ENCODE measurements around the gene MON1B.
"Not testable (repeated sequence)": the region's sequence is repeated elsewhere in the genome, so short reads cannot be mapped to it uniquely, and the experiment has no call there.

Gene MON1B

DNA sequence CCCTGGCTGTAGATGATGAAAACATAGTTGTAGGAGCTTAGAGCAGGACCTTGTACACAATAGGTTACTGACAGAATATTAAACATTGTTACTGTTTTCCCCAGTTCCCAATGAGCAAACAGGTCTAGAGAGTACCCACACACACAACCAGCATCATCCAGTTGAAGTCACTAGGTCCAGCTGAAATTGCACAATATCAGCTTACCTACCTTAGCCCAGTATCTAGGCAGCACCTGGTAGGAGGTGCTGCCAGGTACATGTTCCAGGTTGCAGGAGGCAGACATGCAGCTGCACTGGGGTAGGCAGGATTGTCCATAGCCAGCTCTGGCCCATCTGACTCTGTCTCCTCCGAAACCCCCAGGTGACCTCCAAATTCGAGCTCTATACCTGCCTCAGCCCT is 6.8 kb downstream of the MON1B start:
- DNase-seq (ENCODE audit: low spot score) = no peak

GRCh38 chr16:77199211-77199610 is 8.2 kb downstream of the MON1B start, which contains the start of gene SYCE1L:
SYCE1L (plus strand) TSS chr16:77199408; CDS start chr16:77199452, 44 bp downstream.
- no peak for DNase-seq (ENCODE audit: low spot score)

GRCh38 chr16:77206533-77206932 is 15.5 kb downstream of the MON1B start:
- no peak for DNase-seq (ENCODE audit: low spot score)

- no peak for DNase-seq (ENCODE audit: low spot score)
These were observed 16.0 kb downstream of the MON1B start for GRCh38 chr16:77207030-77207429.

DNA sequence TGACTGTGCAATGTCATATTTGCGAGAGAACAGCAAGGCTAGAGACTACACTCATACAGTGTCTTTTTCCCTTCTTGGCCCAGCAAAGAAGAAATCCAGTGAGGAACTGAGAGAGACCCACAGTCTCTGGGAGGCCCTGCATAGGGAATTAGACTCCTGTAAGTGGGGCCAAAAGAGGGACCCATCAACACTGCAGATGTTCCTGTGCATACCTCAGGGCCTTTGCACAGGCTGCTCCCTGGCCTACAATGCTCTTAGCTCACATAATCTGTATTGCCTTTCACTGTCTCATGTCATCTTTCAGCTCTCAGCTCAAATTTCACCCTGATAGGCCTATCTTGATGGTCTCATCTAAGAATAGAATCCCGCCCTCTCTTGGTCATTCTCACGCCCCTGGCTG is 17.4 kb downstream of the MON1B start:
- no peak for DNase-seq (ENCODE audit: low spot score)

DNA sequence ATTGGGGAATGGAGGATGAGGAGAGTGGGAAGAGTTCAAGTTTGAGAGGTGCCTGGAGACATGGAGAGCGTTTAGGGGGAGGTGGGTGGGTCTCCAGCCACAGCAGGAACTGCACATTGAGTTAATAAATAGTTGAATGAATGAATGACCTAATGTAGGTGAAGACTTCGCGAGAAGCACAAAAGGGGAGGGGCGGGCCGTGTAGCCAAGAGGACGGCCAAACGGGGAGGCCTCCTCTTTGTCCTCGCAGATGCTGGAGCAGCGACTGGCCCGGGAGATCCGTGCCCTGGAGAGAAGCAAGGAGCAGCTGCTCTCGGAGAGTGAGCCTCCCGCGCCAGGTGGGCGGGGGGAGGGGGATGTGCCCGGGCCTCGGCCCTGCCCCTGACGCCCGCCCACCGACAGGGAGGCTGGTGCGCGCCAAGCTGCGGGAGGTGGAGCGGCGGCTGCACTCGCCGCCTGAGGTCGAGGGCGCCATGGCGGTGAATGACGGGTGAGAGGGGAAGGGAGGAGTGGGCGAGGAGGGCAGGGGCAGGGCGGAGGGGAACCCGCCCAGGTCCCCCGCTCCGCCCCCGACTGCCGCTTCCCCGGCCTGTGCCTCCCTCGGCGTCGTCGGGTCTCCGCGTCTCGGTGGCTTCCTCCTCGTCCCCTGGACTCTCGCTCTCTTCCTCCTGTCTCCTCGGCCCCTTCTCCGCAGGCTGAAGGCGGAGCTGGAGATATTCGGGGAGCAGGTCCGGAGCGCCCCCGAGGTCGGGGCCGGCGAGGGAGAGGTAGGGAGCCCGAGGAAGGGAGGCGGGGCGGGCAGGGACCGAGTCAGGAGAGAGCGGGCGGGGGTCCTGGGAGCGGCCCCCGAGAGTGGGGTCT is 21.1 kb downstream of the MON1B start:
- DNase-seq (ENCODE audit: low spot score) = no peak

GRCh38 chr16:77212741-77213541 is 22.0 kb downstream of the MON1B start:
- DNase-seq (ENCODE audit: low spot score) = no peak

DNA sequence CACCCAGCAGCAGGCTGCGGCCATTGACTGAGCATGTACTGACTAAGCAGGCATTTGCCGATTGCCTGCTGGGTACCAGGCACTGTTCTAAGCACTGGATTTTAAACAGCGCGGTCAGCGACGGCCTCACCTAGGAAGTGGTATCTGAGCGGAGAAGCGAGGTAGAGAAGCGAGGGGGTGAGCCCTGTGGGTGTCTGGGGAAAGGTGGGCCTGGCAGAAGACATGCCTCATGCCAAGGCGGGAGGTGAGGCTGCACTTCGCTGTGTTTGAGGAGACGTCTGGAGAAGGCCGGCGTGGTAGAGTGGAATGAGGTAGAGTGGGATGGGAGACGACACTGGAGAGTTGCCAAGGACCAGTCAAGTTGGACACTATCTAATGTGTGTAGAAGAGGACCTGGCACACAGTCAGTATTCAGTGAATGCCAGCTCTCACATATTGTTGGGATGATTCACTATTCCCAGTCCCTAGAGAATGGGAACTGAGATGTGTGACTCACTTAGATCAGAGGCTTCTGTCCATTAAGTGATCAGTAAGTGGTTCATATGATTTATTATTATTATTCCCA is 22.6 kb downstream of the MON1B start:
- DNase-seq (ENCODE audit: low spot score) = no peak

DNA sequence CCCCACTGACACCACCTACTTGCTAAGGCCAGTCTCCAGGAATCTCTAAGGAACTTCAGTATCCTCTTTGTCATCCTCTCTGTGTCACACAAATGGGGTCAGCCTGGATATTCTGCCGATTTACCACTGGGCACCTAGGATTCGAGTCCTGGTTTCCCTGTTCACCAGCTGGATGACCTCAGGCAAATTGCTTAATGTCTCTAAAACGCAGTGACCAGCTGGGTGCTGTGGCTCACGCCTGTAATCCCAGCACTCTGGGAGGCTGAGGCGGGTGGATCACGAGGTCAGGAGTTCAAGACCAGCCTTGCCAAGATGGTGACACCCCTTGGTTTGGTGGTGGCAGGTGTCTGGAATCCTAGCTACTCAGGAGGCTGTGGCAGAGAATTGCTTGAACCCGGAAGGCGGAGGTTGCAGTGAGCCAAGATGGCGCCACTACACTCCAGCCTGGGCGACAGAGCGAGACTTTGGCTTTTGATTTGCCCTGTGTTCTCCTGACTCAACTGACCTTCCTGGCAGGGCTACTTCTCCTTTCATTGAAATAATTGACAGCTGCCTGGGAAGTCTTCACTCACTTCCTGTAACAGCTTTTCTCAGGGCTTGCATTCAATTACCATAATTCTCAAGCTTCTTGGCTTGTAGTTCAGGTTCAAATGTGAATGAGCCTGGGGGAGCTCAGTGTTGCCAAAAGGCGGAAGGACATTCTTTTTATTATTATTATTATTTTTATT is 23.6 kb downstream of the MON1B start:
- no peak for DNase-seq (ENCODE audit: low spot score)

DNA sequence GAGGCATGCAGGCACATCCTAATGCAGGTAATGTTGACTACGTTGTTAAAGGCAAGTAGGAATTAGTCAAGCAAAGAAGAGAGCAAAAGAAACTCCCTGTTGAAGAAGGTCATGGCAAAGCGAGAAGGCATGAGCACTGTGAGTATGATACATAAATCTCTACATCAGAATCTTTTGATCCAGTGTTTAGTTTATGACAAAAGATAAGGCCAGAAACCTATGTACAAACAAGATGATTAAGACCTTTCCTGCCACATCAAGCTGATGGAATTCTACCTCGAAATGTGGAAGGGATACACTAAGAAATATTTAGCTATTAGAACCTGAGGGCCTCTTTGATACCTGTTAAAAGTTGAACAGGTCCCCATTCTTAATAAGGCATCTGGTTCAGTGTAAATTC is 28.4 kb downstream of the MON1B start:
- no peak for DNase-seq (ENCODE audit: low spot score)

DNA sequence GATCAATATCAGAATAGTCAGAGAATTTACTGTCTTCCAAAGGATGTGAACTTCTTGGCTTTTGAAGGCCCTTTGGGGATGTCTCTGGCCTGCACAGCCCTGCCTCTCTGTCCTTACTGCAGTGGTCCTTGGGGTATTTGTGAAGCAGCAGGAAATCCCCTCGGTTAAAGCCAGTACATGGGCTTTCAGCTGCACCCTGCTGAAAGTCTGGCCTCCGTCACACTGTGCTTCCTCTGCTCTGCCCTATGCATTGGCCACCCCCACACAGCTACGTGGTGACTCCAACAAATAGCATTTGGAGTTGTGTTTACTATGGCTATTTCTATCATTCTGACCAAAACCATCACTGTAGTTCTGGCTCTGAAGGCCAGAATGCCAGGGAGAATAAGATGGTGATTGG is 29.4 kb downstream of the MON1B start:
- no peak for DNase-seq (ENCODE audit: low spot score)

DNA sequence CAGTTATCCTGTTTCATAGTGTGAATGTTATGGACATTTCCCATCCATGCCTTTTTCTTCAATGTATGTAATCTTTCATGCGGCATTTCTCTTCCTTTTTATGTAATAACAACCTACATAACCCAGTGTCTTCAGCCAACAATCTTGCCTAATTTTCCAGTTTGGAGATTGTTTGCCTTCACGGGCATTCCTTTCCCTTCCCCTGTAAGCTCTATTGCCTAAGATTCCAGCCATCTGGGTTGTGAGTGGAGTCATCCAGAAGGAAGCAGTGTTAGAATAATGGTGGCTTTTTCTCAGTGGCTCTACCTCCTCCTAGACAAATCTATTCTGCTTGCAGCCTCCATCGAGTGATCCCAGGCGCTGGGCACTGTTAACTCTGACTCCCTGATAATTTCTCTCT is 30.5 kb downstream of the MON1B start:
- DNase-seq (ENCODE audit: low spot score) = no peak

DNA sequence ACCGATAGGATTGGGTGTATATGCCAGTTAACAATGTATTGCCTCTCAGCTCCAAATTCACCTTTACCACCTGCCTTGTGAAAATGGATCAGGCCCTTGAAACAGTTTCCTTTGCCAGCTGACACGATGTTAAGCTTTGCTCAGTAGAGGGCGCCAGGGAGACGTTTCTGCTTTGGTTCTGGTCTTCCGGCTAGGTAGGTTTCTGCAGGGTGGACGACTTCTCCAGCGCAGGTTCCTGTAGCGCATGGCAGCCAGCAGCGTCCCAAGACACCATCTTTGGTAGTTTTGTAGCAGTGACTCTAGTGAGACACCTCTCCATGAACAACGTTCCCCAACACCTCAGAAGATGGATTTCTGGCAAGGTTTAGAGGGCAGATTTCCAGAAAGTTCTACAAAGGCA is 32.2 kb downstream of the MON1B start:
- DNase-seq (ENCODE audit: low spot score) = no peak

DNA sequence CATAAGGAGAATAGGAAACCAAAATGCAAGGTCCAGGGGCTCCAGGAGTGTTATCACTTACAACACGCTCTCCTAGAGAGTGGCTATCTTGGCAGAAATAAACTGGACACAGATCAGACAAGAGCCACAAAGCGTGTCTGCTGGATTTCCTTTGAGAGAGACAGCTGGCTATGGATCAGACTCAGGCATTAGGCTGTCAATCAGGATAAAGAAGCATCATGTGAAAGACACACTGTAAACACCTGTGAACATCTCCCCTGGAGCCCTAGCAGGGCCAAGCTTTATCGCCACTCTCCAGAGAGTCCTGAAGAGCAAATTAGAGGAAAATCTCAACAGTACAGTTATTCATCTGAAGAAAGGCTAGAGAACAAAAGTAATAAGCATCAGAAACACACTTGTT is 34.2 kb downstream of the MON1B start:
- DNase-seq (ENCODE audit: low spot score) = no peak

- DNase-seq (ENCODE audit: low spot score) = no peak
These were observed 36.8 kb downstream of the MON1B start for GRCh38 chr16:77227745-77228144.

DNA sequence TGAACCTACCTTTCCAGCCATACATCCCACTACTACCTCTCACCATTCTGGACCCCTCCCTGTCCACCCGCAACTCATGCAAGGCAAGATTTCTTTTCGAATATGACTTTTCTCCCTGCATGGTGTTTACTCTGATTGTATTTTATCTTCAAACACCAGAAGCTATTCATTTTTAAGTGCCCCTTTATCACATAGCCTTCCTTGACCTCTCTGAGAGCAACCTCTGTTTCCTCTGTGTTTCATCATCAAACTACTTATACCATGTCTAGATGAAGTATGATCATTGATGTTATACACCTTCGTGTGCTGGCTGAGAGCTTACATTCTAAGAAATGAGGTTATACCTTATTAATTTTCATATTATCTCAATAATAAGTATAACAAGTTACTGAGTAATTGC is 40.1 kb downstream of the MON1B start:
- DNase-seq (ENCODE audit: low spot score) = no peak

- DNase-seq (ENCODE audit: low spot score) = no peak
These were observed 43.0 kb downstream of the MON1B start for GRCh38 chr16:77233799-77234519.

- no peak for DNase-seq (ENCODE audit: low spot score)
These were observed 43.6 kb downstream of the MON1B start for GRCh38 chr16:77234611-77235010.

GRCh38 chr16:77236063-77236511 is 45.1 kb downstream of the MON1B start:
- peak; percentile 82 for DNase-seq (ENCODE audit: low spot score)

GRCh38 chr16:77238593-77238992 is 47.6 kb downstream of the MON1B start:
- no peak for DNase-seq (ENCODE audit: low spot score)

- not testable (repeated sequence) for DNase-seq (ENCODE audit: low spot score)
These were observed 51.5 kb downstream of the MON1B start for GRCh38 chr16:77242471-77242870.

Measured in globus pallidus (tissue), 1 donor.